Measurements from ENCODE around the gene CDC5L.

DNA sequence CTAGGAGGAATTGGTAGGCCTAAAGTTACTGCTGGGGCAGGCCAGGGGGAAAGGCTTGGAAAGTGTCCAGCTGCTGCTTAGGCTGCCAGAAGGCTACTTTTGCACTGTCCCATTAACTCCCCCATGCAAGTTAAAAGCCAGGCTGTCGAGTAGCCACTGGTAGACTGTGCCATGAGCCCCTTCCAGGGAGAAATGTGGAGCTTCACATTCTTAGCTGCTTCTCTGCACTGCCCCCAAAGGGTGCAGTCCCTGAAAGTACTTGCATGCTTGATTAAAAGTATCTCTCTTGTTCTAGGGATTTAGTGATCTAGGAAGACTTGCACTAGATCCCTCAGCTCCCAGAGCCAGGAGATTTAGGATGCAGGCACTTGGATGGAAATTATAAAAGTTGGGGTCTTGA is 57.3 kb downstream of the CDC5L start:
- no peak for TF ChIP-seq RAD21 (IDR thresholded peaks at IDR 0.05; ENCODE audit: low read length)
- TF ChIP-seq TEAD4 (IDR thresholded peaks at IDR 0.05; ENCODE audit: borderline replicate concordance, insufficient read depth) = no peak
- no peak for TF ChIP-seq POLR2AphosphoS5 (IDR thresholded peaks at IDR 0.05; ENCODE audit: low read depth, low read length)
- TF ChIP-seq, protein P1, sequence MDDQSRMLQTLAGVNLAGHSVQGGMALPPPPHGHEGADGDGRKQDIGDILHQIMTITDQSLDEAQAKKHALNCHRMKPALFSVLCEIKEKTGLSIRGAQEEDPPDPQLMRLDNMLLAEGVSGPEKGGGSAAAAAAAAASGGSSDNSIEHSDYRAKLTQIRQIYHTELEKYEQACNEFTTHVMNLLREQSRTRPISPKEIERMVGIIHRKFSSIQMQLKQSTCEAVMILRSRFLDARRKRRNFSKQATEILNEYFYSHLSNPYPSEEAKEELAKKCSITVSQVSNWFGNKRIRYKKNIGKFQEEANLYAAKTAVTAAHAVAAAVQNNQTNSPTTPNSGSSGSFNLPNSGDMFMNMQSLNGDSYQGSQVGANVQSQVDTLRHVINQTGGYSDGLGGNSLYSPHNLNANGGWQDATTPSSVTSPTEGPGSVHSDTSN (IDR thresholded peaks at IDR 0.05) = no peak
- TF ChIP-seq USF1 (IDR thresholded peaks at IDR 0.05; ENCODE audit: borderline replicate concordance, low read depth) = no peak
- TF ChIP-seq, protein P2, sequence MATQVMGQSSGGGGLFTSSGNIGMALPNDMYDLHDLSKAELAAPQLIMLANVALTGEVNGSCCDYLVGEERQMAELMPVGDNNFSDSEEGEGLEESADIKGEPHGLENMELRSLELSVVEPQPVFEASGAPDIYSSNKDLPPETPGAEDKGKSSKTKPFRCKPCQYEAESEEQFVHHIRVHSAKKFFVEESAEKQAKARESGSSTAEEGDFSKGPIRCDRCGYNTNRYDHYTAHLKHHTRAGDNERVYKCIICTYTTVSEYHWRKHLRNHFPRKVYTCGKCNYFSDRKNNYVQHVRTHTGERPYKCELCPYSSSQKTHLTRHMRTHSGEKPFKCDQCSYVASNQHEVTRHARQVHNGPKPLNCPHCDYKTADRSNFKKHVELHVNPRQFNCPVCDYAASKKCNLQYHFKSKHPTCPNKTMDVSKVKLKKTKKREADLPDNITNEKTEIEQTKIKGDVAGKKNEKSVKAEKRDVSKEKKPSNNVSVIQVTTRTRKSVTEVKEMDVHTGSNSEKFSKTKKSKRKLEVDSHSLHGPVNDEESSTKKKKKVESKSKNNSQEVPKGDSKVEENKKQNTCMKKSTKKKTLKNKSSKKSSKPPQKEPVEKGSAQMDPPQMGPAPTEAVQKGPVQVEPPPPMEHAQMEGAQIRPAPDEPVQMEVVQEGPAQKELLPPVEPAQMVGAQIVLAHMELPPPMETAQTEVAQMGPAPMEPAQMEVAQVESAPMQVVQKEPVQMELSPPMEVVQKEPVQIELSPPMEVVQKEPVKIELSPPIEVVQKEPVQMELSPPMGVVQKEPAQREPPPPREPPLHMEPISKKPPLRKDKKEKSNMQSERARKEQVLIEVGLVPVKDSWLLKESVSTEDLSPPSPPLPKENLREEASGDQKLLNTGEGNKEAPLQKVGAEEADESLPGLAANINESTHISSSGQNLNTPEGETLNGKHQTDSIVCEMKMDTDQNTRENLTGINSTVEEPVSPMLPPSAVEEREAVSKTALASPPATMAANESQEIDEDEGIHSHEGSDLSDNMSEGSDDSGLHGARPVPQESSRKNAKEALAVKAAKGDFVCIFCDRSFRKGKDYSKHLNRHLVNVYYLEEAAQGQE (IDR thresholded peaks at IDR 0.05; ENCODE audit: low read depth, low read length) = no peak
- no peak for TF ChIP-seq EP300 (IDR thresholded peaks at IDR 0.05; ENCODE audit: borderline replicate concordance in 1 of 2, low read depth in 1 of 2, low read length in 1 of 2)
- TF ChIP-seq, protein P3, sequence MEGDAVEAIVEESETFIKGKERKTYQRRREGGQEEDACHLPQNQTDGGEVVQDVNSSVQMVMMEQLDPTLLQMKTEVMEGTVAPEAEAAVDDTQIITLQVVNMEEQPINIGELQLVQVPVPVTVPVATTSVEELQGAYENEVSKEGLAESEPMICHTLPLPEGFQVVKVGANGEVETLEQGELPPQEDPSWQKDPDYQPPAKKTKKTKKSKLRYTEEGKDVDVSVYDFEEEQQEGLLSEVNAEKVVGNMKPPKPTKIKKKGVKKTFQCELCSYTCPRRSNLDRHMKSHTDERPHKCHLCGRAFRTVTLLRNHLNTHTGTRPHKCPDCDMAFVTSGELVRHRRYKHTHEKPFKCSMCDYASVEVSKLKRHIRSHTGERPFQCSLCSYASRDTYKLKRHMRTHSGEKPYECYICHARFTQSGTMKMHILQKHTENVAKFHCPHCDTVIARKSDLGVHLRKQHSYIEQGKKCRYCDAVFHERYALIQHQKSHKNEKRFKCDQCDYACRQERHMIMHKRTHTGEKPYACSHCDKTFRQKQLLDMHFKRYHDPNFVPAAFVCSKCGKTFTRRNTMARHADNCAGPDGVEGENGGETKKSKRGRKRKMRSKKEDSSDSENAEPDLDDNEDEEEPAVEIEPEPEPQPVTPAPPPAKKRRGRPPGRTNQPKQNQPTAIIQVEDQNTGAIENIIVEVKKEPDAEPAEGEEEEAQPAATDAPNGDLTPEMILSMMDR (IDR thresholded peaks at IDR 0.05) = no peak
- TF ChIP-seq MEF2A (IDR thresholded peaks at IDR 0.05; ENCODE audit: borderline replicate concordance, low read depth) = no peak
- TF ChIP-seq SMC3 (IDR thresholded peaks at IDR 0.05; ENCODE audit: low read depth, low read length) = no peak
- TF ChIP-seq, protein P4, sequence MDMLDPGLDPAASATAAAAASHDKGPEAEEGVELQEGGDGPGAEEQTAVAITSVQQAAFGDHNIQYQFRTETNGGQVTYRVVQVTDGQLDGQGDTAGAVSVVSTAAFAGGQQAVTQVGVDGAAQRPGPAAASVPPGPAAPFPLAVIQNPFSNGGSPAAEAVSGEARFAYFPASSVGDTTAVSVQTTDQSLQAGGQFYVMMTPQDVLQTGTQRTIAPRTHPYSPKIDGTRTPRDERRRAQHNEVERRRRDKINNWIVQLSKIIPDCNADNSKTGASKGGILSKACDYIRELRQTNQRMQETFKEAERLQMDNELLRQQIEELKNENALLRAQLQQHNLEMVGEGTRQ (IDR thresholded peaks at IDR 0.05; ENCODE audit: borderline replicate concordance, low read depth, low read length) = no peak
- TF ChIP-seq ELF1 (IDR thresholded peaks at IDR 0.05) = no peak
- no peak for TF ChIP-seq FOXM1 (IDR thresholded peaks at IDR 0.05; ENCODE audit: low read depth)

Measured in SK-N-SH (cell line).